Endothelial cell (in vitro differentiated cells): ENCODE measurements around the gene MZF1. TPM values are rescaled to one million over a fixed set of nuclear protein-coding genes. Genes with fewer than 3 reads are reported as not detected.
A peak's percentile ranks its signal among the peaks of the same experiment; 100 is the strongest.

Source experiments
- DNase-seq: peaks from one replicate; pipeline ENCODE4 v3.0.0; 2021; ENCODE audit warnings: low spot score
- H3K27ac Mint-ChIP-seq: one replicate; pipeline ENCODE4 v1.8.0; 2021; ENCODE audit warnings: mixed read lengths, inconsistent platforms; ENCODE audit not compliant: unreplicated experiment
- H3K27me3 Mint-ChIP-seq: one replicate; pipeline ENCODE4 v1.8.0; 2021; ENCODE audit warnings: mild to moderate bottlenecking, moderate library complexity, mixed read lengths, inconsistent platforms; ENCODE audit not compliant: unreplicated experiment
- H3K36me3 Mint-ChIP-seq: one replicate; pipeline ENCODE4 v1.8.0; 2021; ENCODE audit warnings: mild to moderate bottlenecking, low read depth, mixed read lengths, inconsistent platforms; ENCODE audit not compliant: unreplicated experiment
- H3K4me1 Mint-ChIP-seq: one replicate; pipeline ENCODE4 v1.8.0; 2021; ENCODE audit warnings: mild to moderate bottlenecking, mixed read lengths, inconsistent platforms; ENCODE audit not compliant: unreplicated experiment
- H3K4me3 Mint-ChIP-seq: one replicate; pipeline ENCODE4 v1.8.0; 2021; ENCODE audit warnings: mild to moderate bottlenecking, mixed read lengths, inconsistent platforms; ENCODE audit not compliant: unreplicated experiment
- H3K9me3 Mint-ChIP-seq: one replicate; pipeline ENCODE4 v1.8.0; 2021; ENCODE audit warnings: mixed read lengths, inconsistent platforms; ENCODE audit not compliant: unreplicated experiment
- CTCF ChIP-seq: fragments of 200-600 bp; sonication (generic); IDR thresholded peaks from one replicate; pipeline ENCODE4 v1.5.0; 2021; ENCODE audit warnings: antibody characterized with exemption; ENCODE audit not compliant: unreplicated experiment
- microRNA-seq: library from miRNA; unstranded; fragments of <30 nt; microRNA quantifications from one replicate; pipeline ENCODE4, GENCODE V29; 2020; ENCODE audit not compliant: unreplicated experiment
- total RNA-seq: library from RNA; stranded (reverse); fragmentation: NEBNext Ultra II Directional; extraction: Animal tissue kit (Norgen Biotek cat#: 25700); gene quantifications from one replicate; pipeline ENCODE4 v1.2.1, GENCODE V29; 2021; ENCODE audit not compliant: unreplicated experiment

The MZF1 gene
- total RNA-seq, 1 donor from 2014 or later = 18.6 TPM

GRCh38 chr19:58515259-58515658, 57.9 kb downstream of the MZF1 start:
- no peak for DNase-seq
- H3K9me3 Mint-ChIP-seq = no peaks in the 10 kb centered on the region
- peaks cover 25% of the 10 kb centered on the region for H3K27me3 Mint-ChIP-seq
- H3K4me3 Mint-ChIP-seq = peak overlapping the region; percentile 80
- H3K27ac Mint-ChIP-seq = peak overlapping the region; percentile 78
- H3K4me1 Mint-ChIP-seq = peaks cover 26% of the 10 kb centered on the region
- peaks cover 15% of the 10 kb centered on the region for H3K36me3 Mint-ChIP-seq
- TF ChIP-seq CTCF = no peak

GRCh38 chr19:58514564-58515022, 58.5 kb downstream of the MZF1 start:
- H3K4me1 Mint-ChIP-seq = peaks cover 20% of the 10 kb centered on the region
- DNase-seq = no peak
- no peak overlapping the region for H3K27ac Mint-ChIP-seq
- no peaks in the 10 kb centered on the region for H3K9me3 Mint-ChIP-seq
- no peak for TF ChIP-seq CTCF
- H3K27me3 Mint-ChIP-seq = peaks cover 28% of the 10 kb centered on the region
- H3K36me3 Mint-ChIP-seq = peaks cover 13% of the 10 kb centered on the region
- peak overlapping the region; percentile 82 for H3K4me3 Mint-ChIP-seq

DNA sequence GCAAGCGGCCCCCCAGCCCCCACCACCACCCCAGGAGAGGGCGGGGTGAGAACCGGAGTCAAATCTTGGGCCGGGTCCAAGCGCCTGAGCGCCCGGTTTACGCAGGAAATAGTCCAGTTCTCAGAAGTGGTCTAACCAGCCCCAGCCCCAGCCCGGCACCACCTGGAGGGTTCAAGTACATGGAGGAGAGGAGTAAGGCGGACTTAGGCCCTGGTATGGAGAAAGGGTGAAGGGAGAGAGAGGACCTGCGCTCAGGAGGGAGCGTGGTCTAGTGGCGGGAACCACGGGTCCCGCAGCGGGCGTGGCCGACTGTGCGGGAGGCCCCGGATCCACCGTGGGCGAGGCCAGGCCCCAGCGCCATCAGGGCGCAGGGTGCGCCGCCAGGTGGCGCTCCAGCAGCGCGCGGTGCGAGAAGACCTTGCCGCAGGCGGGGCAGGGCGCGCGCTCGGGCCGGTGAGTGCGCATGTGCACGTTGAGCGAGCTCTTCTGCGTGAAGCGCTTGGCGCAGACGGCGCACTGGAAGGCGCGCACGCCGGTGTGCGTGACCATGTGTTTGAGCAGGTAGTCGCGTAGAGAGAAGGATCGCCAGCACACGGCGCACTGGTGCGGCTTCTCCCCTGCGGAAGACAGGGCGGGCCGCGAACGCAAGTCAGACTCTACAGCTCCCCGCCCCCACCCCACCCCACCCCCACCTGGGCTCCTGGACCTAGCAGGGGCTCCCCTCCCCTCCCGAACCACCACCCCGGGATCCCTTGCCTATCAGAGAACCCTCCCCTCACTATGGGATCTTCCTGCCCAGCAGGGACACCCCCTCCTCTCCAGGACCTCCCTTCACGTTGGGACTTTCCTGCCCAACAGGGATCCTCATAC, 59.2 kb downstream of the MZF1 start:
- H3K27ac Mint-ChIP-seq = no peak overlapping the region
- DNase-seq = peak; percentile 97
- H3K9me3 Mint-ChIP-seq = no peaks in the 10 kb centered on the region

DNA sequence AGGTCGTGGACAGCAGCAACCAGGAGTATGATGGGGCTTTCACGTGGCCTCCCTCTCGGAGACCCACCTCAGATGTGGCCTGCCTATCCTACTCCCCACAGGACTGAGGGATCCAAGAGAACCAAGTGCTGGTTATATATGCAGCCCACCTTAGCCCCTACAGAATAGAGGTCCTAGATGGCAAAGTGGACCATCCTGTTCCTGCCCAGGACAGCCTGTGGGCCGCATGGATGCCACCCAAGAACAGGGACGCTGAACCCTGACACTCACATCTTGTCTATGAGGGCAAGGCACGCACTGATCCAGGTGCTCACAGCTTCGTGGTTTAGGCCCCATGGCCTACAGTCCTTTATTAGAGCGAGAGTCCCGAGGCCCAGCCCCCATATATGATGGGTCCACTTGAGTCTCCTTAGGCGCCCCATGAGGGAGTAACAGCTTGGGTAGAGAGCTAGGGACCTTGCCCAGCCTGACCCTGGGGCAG, 59.9 kb downstream of the MZF1 start:
- DNase-seq = no peak
- Mint-ChIP-seq H3K4me1 (peaks cover 8% of the 10 kb centered on the region), H3K27ac (no peak overlapping the region), H3K36me3 (peaks cover 7% of the 10 kb centered on the region), H3K27me3 (peaks cover 21% of the 10 kb centered on the region), H3K9me3 (no peaks in the 10 kb centered on the region), H3K4me3 (no peak overlapping the region)
- no peak for TF ChIP-seq CTCF

More for the DNA sequence above, 59.2 kb downstream of the MZF1 start:
- TF ChIP-seq CTCF = peak; percentile 93
- Mint-ChIP-seq H3K36me3 (peaks cover 11% of the 10 kb centered on the region), H3K4me1 (peaks cover 15% of the 10 kb centered on the region), H3K4me3 (peak overlapping the region; percentile 83), H3K27me3 (peaks cover 24% of the 10 kb centered on the region)

Small RNAs within 50 kb of the gene (microRNA-seq; reads per million reads assigned to microRNA genes)
- gene MIR6807 = 6.8 reads per million, percentile 53 among the genes with 10 or more reads in this experiment

Other genes with a start within 250 kb of the MZF1 start
- gene ZSCAN22, start 246.3 kb downstream of the MZF1 start, total RNA-seq = 3.2 TPM
- 41.9 TPM for gene A1BG, start 219.8 kb downstream of the MZF1 start, total RNA-seq
- 3.6 TPM for gene ZNF497, start 210.6 kb downstream of the MZF1 start, total RNA-seq
- gene ZNF837, start 192.3 kb downstream of the MZF1 start, total RNA-seq = 4.5 TPM
- 1,047 TPM for gene RPS5, start 186.1 kb downstream of the MZF1 start, total RNA-seq
- gene RNF225, start 177.7 kb downstream of the MZF1 start, total RNA-seq = not detected
- 6.0 TPM for gene ZNF584, start 164.7 kb downstream of the MZF1 start, total RNA-seq
- gene ZNF132, start 133.2 kb downstream of the MZF1 start, total RNA-seq = 1.2 TPM
- 5.2 TPM for gene ZNF324B, start 121.7 kb downstream of the MZF1 start, total RNA-seq
- gene ZNF324, start 106.3 kb downstream of the MZF1 start, total RNA-seq = 10.5 TPM
- 9.9 TPM for gene ZNF446, start 97.0 kb downstream of the MZF1 start, total RNA-seq
- gene SLC27A5, start 61.3 kb downstream of the MZF1 start, total RNA-seq = 4.7 TPM
- 22.2 TPM for gene ZBTB45, start 53.5 kb downstream of the MZF1 start, total RNA-seq
- 457 TPM for gene TRIM28, start 29.3 kb downstream of the MZF1 start, total RNA-seq
- gene CHMP2A, start 18.2 kb downstream of the MZF1 start, total RNA-seq = 130 TPM
- 81.6 TPM for gene UBE2M, start 14.7 kb downstream of the MZF1 start, total RNA-seq